ENCODE data around the gene PRRC1.

PRRC1 gene

DNA sequence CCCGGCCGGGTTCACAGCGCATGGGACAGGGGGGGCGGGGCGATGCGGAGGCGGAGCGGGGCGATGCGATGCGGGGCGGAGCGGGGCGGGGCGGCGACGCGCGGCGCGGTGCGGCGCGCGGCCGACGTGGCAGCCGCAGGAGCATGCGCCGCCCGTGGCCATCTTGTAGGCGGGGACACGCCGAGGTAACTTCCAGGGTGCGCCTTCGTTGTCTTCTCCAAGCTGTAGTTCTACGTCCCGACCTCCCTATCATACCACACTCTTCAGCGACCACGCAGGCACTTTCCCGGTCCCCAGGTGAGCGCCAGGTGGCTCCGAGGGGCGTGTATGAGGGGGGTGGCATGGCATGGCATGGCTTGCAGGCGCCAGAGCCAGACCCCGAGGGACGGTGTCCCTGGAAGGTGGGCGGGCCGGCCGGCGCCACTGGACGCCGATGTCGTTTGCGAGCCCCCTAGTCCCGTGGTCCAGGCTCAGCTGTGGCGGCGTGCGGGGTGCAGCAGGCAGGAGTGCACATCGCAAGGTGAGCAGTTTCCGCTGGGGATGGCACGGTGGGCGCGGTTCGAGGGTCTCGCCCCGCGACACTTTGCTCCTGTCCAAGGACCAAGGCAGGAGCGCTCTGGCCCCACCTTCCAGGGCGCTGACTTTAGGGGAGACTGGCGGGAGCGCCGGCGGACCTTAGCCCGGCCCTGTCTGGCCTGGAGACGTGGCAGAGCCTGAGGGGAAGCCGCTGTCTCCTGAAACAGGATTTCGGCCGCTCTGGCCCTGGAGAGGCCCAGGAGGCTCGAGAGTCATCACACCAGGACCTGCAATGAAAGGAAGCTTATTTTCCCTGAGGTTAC lies at the start of gene PRRC1:
TSS of gene PRRC1 (plus strand) at position 161 of the 839 bp plus-strand sequence. CDS start 5,840 bp downstream, outside the sequence.
- TF ChIP-seq, protein P1, sequence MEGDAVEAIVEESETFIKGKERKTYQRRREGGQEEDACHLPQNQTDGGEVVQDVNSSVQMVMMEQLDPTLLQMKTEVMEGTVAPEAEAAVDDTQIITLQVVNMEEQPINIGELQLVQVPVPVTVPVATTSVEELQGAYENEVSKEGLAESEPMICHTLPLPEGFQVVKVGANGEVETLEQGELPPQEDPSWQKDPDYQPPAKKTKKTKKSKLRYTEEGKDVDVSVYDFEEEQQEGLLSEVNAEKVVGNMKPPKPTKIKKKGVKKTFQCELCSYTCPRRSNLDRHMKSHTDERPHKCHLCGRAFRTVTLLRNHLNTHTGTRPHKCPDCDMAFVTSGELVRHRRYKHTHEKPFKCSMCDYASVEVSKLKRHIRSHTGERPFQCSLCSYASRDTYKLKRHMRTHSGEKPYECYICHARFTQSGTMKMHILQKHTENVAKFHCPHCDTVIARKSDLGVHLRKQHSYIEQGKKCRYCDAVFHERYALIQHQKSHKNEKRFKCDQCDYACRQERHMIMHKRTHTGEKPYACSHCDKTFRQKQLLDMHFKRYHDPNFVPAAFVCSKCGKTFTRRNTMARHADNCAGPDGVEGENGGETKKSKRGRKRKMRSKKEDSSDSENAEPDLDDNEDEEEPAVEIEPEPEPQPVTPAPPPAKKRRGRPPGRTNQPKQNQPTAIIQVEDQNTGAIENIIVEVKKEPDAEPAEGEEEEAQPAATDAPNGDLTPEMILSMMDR (IDR thresholded peaks at IDR 0.05; ENCODE audit: insufficient read depth, low read depth, low read length, missing control alignments), result no peak

DNA sequence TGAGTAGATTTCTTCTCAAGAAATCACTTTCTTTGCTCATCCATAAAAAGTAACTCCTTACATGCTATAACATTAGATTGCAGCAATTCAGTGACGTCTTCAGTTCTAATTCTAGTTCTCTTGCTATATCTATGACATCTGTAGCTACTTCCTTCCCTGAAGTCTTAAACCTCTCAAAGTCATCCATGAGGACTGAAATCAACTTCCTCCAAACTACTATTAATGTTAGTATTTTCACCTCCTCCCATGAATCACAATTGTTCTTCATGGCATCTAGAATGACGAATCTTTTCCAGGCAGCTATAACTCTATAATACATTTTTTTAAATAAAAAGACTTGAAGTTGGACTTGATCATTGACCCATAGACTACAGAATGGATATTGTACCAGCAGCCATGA lies 46.2 kb upstream of the PRRC1 start:
- TF ChIP-seq, protein P1 (IDR thresholded peaks at IDR 0.05; ENCODE audit: insufficient read depth, low read depth, low read length, missing control alignments), result no peak
- DNase-seq (ENCODE audit: low read depth), result no peak
- no peak overlapping the region for H3K4me3 ChIP-seq (ENCODE audit: low read length)

More for the DNA sequence above, at the start of gene PRRC1:
- H3K4me3 ChIP-seq (ENCODE audit: low read length), result peak within 1 kb of the TSS; percentile 89
- peak; percentile 89 for DNase-seq (ENCODE audit: low read depth)

DNA sequence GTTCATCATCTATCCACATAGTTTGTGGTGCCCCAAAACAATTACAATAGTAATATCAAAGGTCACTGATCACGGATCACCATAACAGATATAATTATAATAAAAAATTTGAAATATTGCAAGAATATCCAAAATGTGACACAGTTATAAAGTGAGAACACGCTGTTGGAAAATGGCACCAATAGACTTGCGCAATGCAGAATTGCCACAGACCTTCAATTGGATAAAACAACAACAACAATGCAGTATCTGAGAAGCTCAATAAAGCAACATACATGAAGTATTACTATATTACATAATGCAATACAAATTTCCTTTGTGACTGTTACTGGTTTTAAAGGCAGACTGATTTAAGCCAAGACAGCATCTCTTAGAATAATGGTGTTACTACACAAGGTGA lies 44.7 kb upstream of the PRRC1 start:
- no peak for DNase-seq (ENCODE audit: low read depth)
- TF ChIP-seq, protein P1 (IDR thresholded peaks at IDR 0.05; ENCODE audit: insufficient read depth, low read depth, low read length, missing control alignments), result no peak
- no peak overlapping the region for H3K4me3 ChIP-seq (ENCODE audit: low read length)

DNA sequence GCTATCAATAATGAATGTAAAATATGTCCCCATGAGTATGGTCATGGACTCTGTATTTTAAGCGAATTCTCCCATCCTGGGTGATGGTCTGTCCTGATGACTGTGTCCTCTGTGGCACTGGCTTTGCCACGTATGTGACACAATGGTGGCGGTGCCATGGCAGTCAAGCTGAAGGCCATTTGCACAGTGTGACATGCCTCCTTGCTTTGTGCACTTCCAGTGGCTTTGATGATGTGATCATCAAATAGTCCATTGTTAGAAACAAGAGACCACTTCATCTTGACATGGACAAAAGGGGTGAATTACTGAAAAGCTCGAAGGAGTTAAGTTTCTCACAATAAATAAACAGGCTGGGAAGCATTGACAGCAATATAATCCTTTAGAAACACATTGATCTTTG lies 31.0 kb upstream of the PRRC1 start:
- H3K4me3 ChIP-seq (ENCODE audit: low read length), result no peak overlapping the region
- no peak for DNase-seq (ENCODE audit: low read depth)
- TF ChIP-seq, protein P1 (IDR thresholded peaks at IDR 0.05; ENCODE audit: insufficient read depth, low read depth, low read length, missing control alignments), result no peak

DNA sequence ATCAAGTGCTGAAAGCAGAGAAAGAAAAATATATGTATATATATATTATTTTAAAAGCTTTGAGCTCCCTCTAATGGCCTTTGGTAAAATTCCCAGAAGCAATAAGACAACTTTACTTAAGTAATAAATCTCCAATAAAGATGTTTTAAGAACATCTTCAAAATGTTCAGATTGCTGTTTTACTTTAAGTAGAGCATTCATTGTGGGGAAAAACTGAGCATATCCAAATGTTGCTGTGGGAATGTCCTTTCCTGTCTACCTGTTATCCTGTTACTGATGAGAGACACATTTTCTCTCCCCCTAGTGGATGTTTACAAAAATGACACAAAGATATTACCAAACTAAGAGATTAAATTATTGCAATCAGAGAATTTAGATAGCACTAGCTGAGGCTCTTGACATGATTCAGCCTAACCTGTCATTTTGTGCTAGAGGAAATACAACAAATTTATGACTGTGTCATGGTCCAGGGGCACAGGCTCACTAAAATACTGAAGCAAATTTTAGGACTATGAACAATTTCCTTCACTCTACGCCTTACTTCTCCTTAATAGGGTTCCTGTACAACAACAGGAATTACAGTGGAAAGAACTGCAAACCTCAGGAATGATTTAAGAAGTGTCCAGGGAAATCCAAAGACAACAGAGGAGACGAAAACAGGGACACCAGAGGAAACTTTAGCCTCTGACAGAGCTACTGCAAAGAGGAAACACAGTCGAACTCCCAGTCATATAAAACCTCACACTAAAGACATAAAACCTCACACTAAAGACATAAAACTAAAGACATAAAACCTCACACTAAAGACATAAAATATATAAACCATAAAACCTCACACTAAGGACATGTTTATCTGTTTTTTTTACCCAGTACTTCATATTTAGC lies 24.3 kb upstream of the PRRC1 start:
- H3K4me3 ChIP-seq (ENCODE audit: low read length), result no peak overlapping the region
- DNase-seq (ENCODE audit: low read depth), result peak; percentile 57
- TF ChIP-seq, protein P1 (IDR thresholded peaks at IDR 0.05; ENCODE audit: insufficient read depth, low read depth, low read length, missing control alignments), result peak; percentile 77

DNA sequence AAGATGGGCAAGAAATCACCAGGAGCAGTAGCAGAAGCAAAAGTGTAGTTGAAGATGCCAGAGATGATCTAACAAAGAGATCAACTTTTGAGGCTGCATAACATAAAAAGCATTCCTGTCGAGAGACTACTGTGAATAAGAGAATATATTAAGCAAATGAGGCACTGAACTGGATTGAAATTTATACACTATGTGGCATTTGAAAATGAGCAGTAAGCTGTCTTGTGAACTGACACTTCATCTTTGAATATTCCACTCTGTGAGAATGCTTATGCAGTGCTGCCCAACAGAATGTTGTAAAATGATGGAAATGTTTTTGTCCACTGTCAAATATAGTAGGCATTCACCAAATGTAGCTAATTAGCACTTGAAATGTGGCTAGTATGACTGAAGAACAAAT lies 18.9 kb upstream of the PRRC1 start:
- H3K4me3 ChIP-seq (ENCODE audit: low read length), result no peak overlapping the region
- DNase-seq (ENCODE audit: low read depth), result no peak
- TF ChIP-seq, protein P1 (IDR thresholded peaks at IDR 0.05; ENCODE audit: insufficient read depth, low read depth, low read length, missing control alignments), result no peak
